ENCODE measurements around the gene CELF2.

- TF ChIP-seq CTCF (IDR thresholded peaks at IDR 0.05) (no peak), POLR2A (IDR thresholded peaks at IDR 0.05) (no peak)
Measured at GRCh38 chr10:11208908-11209829, 191.5 kb downstream of the CELF2 start.

Data from thyroid gland (tissue), 4 donors.